SK-N-SH treated with all-trans-retinoic acid at 6 μM for 48 hours (cell line): ENCODE measurements around the gene ABCD1.

ENCODE experiments used
- ATAC-seq: fragments of 200-7000 bp; cut with Tn5 transposase; 3 replicates; pipeline ENCODE4 v1.9.1; 2020; ENCODE audit warnings: mild to moderate bottlenecking, moderate library complexity
- ARNTL ChIP-seq: fragments of 450-650 bp; formaldehyde crosslinking; IDR thresholded peaks from 2 replicates; pipeline ENCODE4 v1.5.0; 2020; ENCODE audit warnings: low read depth, mild to moderate bottlenecking, moderate library complexity, borderline replicate concordance
- BACH2 ChIP-seq: fragments of 250-450 bp; sonication (Bioruptor Pico); IDR thresholded peaks from 2 replicates; pipeline ENCODE4 v1.9.0; 2021; ENCODE audit warnings: mild to moderate bottlenecking, borderline replicate concordance
- CSDC2 ChIP-seq: fragments of 250-450 bp; sonication (Bioruptor Pico); IDR thresholded peaks from 2 replicates; pipeline ENCODE4 v1.5.0; 2020; ENCODE audit warnings: mild to moderate bottlenecking, moderate library complexity
- ESRRG ChIP-seq: fragments of 250-450 bp; sonication (Bioruptor Pico); IDR thresholded peaks from 2 replicates; pipeline ENCODE4 v1.6.1; 2021; ENCODE audit warnings: mild to moderate bottlenecking
- GLIS3 ChIP-seq: fragments of 250-450 bp; sonication (Bioruptor Pico); IDR thresholded peaks from 2 replicates; pipeline ENCODE4 v1.5.0; 2020; ENCODE audit warnings: mild to moderate bottlenecking, moderate library complexity
- ISL1 ChIP-seq: fragments of 250-450 bp; sonication (Bioruptor Pico); IDR thresholded peaks from 2 replicates; pipeline ENCODE4 v2.1.2; 2022; ENCODE audit warnings: mild to moderate bottlenecking, moderate library complexity
- OSR1 ChIP-seq: fragments of 250-450 bp; sonication (Bioruptor Pico); IDR thresholded peaks from 2 replicates; pipeline ENCODE4 v1.8.0; 2022; ENCODE audit warnings: moderate library complexity, mild to moderate bottlenecking, inconsistent platforms
- PPARA ChIP-seq: fragments of 250-450 bp; sonication (Bioruptor Pico); IDR thresholded peaks from 2 replicates; pipeline ENCODE4 v1.5.0; 2020; ENCODE audit warnings: mild to moderate bottlenecking, borderline replicate concordance
- RARB ChIP-seq: fragments of 250-450 bp; sonication (Bioruptor Pico); IDR thresholded peaks from 2 replicates; pipeline ENCODE4 v1.8.0; 2021; ENCODE audit warnings: mild to moderate bottlenecking, moderate library complexity
- SNAI2 ChIP-seq: fragments of 250-450 bp; sonication (Bioruptor Pico); IDR thresholded peaks from 2 replicates; pipeline ENCODE4 v1.5.0; 2020; ENCODE audit warnings: mild to moderate bottlenecking, moderate library complexity
- TCF4 ChIP-seq: fragments of 250-450 bp; sonication (Bioruptor Pico); IDR thresholded peaks from 2 replicates; pipeline ENCODE4 v1.8.0; 2021; ENCODE audit warnings: mild to moderate bottlenecking, moderate library complexity, borderline replicate concordance
- TOX ChIP-seq: fragments of 250-450 bp; sonication (Bioruptor Pico); IDR thresholded peaks from 2 replicates; pipeline ENCODE4 v1.8.0; 2021; ENCODE audit warnings: mild to moderate bottlenecking, moderate library complexity, borderline replicate concordance
- ZFP3 ChIP-seq: fragments of 250-450 bp; sonication (Bioruptor Pico); IDR thresholded peaks from 2 replicates; pipeline ENCODE4 v1.5.0; 2020; ENCODE audit warnings: mild to moderate bottlenecking, moderate library complexity
- ZFP30 ChIP-seq: fragments of 450-650 bp; formaldehyde crosslinking; IDR thresholded peaks from 2 replicates; pipeline ENCODE4 v1.5.0; 2022; ENCODE audit warnings: mild to moderate bottlenecking, moderate library complexity
- ZNF565 ChIP-seq: fragments of 450-650 bp; formaldehyde crosslinking; conservative IDR thresholded peaks from 2 replicates; pipeline ENCODE4 v1.5.0; 2020; ENCODE audit warnings: low read depth, mild to moderate bottlenecking, moderate library complexity
- ZNF70 ChIP-seq: fragments of 450-650 bp; formaldehyde crosslinking; IDR thresholded peaks from 2 replicates; pipeline ENCODE4 v1.5.0; 2020; ENCODE audit warnings: mild to moderate bottlenecking, moderate library complexity
- ZNF8 ChIP-seq: fragments of 450-650 bp; formaldehyde crosslinking; IDR thresholded peaks from 2 replicates; pipeline ENCODE4 v1.5.0; 2020; ENCODE audit warnings: mild to moderate bottlenecking, moderate library complexity
- TF ChIP-seq, protein P1 (sequence below): fragments of 250-450 bp; sonication (Bioruptor Pico); IDR thresholded peaks from 2 replicates; pipeline ENCODE4 v1.5.1; 2020; ENCODE audit warnings: low read depth, mild to moderate bottlenecking, moderate library complexity
- TF ChIP-seq, protein P2 (sequence below): fragments of 250-450 bp; sonication (Bioruptor Pico); IDR thresholded peaks from 2 replicates; pipeline ENCODE4 v1.5.1; 2021; ENCODE audit warnings: mild to moderate bottlenecking, moderate library complexity
- TF ChIP-seq, protein P3 (sequence below): fragments of 250-450 bp; sonication (Bioruptor Pico); IDR thresholded peaks from 2 replicates; pipeline ENCODE4 v1.5.0; 2020; ENCODE audit warnings: mild to moderate bottlenecking, moderate library complexity
- TF ChIP-seq, protein P4 (sequence below): fragments of 250-450 bp; sonication (Bioruptor Pico); IDR thresholded peaks from 2 replicates; pipeline ENCODE4 v1.8.0; 2020; ENCODE audit warnings: mild to moderate bottlenecking, moderate library complexity, borderline replicate concordance
- TF ChIP-seq, protein P5 (sequence below): fragments of 250-450 bp; sonication (Bioruptor Pico); IDR thresholded peaks from 2 replicates; pipeline ENCODE4 v1.8.0; 2021; ENCODE audit warnings: low read depth, mild to moderate bottlenecking, moderate library complexity, borderline replicate concordance

The ABCD1 gene

DNA sequence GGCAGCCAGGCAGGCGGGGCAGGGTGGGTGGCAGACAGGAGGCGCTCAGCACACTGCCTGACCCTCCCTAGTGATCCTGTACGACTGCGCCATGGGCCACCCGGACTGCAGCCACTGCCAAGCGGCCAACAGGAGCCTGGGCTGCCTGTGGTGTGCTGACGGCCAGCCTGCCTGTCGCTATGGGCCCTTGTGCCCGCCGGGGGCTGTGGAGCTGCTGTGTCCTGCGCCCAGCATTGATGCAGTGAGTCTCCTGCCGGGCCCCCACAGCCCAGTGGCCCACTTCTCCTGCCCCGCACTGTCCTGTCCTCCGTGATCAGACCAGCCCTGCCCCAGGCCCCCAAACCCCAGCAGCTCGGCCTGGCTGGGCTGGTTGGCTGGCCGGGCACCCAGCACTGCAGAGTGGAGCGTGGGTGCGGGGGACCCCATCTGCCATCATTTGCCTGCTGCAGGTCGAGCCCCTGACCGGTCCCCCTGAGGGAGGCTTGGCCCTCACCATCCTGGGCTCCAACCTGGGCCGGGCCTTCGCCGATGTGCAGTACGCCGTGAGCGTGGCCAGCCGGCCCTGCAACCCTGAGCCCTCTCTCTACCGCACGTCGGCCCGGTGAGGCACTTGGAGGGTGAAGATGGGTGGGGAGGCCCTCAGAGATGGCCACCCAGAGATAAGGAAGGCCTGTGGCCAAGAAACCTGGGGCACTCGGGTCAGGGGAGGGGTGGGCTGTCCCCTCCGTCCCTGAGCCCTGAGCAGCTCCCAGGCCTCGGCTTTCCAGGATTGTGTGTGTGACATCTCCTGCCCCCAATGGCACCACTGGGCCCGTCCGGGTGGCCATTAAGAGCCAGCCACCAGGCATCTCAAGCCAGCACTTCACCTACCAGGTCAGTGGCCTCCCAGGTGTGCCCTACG, 47.0 kb downstream of the ABCD1 start:
- TF ChIP-seq, protein P1, sequence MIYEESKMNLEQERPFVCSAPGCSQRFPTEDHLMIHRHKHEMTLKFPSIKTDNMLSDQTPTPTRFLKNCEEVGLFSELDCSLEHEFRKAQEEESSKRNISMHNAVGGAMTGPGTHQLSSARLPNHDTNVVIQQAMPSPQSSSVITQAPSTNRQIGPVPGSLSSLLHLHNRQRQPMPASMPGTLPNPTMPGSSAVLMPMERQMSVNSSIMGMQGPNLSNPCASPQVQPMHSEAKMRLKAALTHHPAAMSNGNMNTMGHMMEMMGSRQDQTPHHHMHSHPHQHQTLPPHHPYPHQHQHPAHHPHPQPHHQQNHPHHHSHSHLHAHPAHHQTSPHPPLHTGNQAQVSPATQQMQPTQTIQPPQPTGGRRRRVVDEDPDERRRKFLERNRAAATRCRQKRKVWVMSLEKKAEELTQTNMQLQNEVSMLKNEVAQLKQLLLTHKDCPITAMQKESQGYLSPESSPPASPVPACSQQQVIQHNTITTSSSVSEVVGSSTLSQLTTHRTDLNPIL (CRISPR knock-in tag), result no peak
- TF ChIP-seq ZFP30 (CRISPR knock-in tag), result no peak
- TF ChIP-seq GLIS3, result no peak
- TF ChIP-seq, protein P2, sequence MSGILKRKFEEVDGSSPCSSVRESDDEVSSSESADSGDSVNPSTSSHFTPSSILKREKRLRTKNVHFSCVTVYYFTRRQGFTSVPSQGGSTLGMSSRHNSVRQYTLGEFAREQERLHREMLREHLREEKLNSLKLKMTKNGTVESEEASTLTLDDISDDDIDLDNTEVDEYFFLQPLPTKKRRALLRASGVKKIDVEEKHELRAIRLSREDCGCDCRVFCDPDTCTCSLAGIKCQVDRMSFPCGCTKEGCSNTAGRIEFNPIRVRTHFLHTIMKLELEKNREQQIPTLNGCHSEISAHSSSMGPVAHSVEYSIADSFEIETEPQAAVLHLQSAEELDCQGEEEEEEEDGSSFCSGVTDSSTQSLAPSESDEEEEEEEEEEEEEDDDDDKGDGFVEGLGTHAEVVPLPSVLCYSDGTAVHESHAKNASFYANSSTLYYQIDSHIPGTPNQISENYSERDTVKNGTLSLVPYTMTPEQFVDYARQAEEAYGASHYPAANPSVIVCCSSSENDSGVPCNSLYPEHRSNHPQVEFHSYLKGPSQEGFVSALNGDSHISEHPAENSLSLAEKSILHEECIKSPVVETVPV (CRISPR knock-in tag), result no peak
- TF ChIP-seq TOX (CRISPR knock-in tag), result no peak
- TF ChIP-seq ZNF70, result no peak
- TF ChIP-seq, protein P3, sequence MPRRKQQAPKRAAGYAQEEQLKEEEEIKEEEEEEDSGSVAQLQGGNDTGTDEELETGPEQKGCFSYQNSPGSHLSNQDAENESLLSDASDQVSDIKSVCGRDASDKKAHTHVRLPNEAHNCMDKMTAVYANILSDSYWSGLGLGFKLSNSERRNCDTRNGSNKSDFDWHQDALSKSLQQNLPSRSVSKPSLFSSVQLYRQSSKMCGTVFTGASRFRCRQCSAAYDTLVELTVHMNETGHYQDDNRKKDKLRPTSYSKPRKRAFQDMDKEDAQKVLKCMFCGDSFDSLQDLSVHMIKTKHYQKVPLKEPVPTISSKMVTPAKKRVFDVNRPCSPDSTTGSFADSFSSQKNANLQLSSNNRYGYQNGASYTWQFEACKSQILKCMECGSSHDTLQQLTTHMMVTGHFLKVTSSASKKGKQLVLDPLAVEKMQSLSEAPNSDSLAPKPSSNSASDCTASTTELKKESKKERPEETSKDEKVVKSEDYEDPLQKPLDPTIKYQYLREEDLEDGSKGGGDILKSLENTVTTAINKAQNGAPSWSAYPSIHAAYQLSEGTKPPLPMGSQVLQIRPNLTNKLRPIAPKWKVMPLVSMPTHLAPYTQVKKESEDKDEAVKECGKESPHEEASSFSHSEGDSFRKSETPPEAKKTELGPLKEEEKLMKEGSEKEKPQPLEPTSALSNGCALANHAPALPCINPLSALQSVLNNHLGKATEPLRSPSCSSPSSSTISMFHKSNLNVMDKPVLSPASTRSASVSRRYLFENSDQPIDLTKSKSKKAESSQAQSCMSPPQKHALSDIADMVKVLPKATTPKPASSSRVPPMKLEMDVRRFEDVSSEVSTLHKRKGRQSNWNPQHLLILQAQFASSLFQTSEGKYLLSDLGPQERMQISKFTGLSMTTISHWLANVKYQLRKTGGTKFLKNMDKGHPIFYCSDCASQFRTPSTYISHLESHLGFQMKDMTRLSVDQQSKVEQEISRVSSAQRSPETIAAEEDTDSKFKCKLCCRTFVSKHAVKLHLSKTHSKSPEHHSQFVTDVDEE, result no peak
- TF ChIP-seq OSR1 (CRISPR knock-in tag), result no peak
- TF ChIP-seq PPARA (CRISPR knock-in tag), result no peak
- TF ChIP-seq, protein P4, sequence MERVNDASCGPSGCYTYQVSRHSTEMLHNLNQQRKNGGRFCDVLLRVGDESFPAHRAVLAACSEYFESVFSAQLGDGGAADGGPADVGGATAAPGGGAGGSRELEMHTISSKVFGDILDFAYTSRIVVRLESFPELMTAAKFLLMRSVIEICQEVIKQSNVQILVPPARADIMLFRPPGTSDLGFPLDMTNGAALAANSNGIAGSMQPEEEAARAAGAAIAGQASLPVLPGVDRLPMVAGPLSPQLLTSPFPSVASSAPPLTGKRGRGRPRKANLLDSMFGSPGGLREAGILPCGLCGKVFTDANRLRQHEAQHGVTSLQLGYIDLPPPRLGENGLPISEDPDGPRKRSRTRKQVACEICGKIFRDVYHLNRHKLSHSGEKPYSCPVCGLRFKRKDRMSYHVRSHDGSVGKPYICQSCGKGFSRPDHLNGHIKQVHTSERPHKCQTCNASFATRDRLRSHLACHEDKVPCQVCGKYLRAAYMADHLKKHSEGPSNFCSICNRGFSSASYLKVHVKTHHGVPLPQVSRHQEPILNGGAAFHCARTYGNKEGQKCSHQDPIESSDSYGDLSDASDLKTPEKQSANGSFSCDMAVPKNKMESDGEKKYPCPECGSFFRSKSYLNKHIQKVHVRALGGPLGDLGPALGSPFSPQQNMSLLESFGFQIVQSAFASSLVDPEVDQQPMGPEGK (CRISPR knock-in tag), result no peak
- TF ChIP-seq, protein P5, sequence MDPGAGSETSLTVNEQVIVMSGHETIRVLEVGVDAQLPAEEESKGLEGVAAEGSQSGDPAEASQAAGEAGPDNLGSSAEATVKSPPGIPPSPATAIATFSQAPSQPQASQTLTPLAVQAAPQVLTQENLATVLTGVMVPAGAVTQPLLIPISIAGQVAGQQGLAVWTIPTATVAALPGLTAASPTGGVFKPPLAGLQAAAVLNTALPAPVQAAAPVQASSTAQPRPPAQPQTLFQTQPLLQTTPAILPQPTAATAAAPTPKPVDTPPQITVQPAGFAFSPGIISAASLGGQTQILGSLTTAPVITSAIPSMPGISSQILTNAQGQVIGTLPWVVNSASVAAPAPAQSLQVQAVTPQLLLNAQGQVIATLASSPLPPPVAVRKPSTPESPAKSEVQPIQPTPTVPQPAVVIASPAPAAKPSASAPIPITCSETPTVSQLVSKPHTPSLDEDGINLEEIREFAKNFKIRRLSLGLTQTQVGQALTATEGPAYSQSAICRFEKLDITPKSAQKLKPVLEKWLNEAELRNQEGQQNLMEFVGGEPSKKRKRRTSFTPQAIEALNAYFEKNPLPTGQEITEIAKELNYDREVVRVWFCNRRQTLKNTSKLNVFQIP (CRISPR knock-in tag), result no peak
- no peak for TF ChIP-seq BACH2 (CRISPR knock-in tag)
- TF ChIP-seq ZNF565, result no peak
- TF ChIP-seq ZNF8 (CRISPR knock-in tag), result no peak
- no peak for TF ChIP-seq ZFP3 (CRISPR knock-in tag)
- no peak for TF ChIP-seq CSDC2 (CRISPR knock-in tag)
- TF ChIP-seq SNAI2 (CRISPR knock-in tag), result no peak
- no peak for TF ChIP-seq ISL1 (CRISPR knock-in tag)
- no peak for TF ChIP-seq RARB (CRISPR knock-in tag)
- no peak for TF ChIP-seq ESRRG (CRISPR knock-in tag)
- no peak for ATAC-seq

DNA sequence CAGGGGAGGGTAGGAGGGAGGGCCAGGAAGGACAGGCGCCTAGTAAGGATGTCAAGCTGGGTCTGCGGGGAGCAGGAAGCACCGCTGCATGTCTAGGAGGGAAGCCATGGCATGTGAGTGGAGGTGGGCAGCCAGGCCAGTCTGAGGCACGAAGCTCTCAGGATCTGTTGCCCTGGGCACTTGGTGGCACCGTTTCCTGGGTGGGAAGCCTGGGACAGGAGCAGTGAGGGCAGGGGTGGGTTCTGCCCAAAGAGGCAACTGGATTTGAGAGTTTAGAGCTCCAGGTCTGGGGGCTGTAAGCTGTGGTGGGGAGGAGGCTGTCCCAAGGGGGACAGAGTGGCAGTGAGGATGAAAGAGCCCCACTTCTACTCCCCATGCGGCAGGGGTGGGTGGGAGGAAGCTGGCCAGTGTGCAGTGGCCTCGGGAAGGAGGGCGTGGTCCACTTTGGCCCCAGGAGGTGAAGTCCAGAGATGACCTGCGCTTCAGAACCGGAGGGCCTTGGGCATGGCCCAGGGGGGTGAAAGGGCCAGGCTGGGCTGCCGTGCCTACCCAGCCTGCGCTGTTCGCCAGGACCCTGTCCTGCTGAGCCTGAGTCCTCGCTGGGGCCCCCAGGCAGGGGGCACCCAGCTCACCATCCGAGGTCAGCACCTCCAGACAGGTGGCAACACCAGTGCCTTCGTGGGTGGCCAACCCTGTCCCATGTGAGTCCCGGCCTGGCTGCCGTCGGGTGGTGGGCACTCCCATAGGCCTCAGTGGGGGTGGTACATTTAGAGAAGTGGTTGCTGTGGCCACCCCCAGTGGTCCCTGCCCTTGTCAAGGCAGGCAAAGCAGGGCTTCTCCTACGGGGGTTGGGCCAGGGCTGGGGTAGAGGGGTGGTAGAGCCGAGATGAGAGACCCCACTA, 47.9 kb downstream of the ABCD1 start:
- no peak for ATAC-seq
- TF ChIP-seq ZFP30 (CRISPR knock-in tag) (no peak), CSDC2 (CRISPR knock-in tag) (no peak), ZNF70 (no peak), GLIS3 (no peak), ARNTL (no peak), TCF4 (CRISPR knock-in tag) (no peak)
- TF ChIP-seq, protein P2 (CRISPR knock-in tag), result no peak
